Activated CD8-positive, alpha-beta memory T cell treated with anti-CD3 and anti-CD28 coated beads, Interleukin-2, amount 50 U/mL, for 24 hours (primary cell): Measurements from ENCODE around the gene GPR142.
"Not testable (repeated sequence)": the region's sequence is repeated elsewhere in the genome, so short reads cannot be mapped to it uniquely, and the experiment has no call there.

Experiments used
- DNase-seq: peaks from one replicate; pipeline ENCODE4 v3.0.0-alpha.2; 2020; ENCODE audit errors: extremely low read depth

Gene GPR142

DNA sequence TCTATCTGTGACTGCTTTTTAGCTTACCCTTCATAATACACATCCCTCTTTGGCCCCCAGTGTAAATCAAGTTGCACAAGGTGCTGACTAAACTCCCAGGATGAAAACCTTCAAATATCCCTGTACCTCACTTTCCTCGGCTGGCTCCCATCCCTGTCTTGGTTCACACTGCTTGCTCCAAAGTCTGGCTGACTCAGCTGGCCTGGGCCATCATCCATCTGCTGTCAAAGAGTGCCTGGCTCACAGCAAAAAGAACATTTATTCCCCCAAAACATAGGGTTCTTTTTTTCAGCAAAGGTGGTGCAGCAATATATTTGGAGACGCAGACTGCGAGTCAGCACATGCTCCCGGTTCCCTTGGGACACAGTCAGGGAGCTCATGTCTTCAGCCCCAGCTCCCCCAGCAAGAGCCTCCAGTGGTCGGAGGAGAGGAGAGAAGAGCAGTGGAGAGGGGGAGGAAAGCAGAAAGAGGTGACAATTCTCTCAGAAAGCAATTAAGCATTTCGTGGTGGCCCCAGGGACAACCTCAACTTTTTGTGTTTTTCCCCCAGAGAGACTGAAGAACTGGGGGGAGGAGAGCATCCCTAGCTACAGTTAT, 26.1 kb downstream of the GPR142 start:
- DNase-seq = no peak

DNA sequence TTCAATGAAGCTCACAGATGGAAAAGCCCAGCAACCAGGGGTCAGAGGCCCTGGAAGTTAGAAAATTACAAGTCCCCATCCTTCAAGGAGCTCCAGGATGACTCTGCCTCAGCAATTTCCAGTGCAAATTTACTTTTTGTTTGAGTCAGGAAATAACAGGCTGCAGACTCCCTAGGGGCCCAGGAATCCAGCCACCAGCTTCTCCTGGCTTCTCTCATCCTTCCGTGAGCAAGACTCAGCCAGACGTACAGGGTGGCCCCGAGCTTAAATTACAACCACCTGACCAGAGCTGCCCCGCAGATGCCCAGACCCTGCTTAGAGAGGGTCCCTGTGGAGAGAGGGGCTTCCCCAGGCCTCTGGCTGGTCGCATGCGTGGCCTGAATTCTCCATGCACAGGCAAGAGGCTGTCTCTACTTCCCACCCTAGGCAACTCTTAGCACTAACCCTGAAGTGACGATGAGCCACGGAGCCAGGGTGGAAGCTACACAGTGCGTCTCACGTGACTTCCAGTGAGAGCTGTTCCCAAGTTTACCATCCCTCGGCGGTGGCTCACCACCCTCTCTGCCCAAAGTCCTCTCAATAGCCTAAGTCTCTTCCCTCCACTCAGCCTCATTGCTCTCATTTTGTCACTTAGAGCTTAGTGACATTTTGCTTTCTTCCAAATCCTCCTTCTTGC, 27.1 kb downstream of the GPR142 start:
- no peak for DNase-seq

DNA sequence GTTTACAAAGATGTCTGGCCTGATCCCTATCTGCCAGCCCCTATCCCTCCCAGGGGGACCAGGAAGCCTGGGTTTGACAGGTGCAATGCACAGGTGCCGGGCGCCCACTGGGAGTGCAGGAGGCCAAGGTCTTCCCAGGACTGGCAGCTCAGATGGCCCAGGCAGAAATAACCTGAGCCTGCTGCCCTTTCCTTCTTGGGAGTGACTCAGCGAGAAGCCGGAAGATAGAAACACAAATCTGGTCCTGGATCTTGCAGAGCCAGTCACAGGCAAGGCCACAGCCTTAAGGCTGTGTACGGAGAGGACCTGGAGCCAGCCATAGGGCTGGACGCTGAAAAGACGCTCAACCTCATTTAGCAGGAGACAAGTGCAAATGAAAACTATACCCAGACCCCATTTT, 27.7 kb downstream of the GPR142 start:
- no peak for DNase-seq

DNA sequence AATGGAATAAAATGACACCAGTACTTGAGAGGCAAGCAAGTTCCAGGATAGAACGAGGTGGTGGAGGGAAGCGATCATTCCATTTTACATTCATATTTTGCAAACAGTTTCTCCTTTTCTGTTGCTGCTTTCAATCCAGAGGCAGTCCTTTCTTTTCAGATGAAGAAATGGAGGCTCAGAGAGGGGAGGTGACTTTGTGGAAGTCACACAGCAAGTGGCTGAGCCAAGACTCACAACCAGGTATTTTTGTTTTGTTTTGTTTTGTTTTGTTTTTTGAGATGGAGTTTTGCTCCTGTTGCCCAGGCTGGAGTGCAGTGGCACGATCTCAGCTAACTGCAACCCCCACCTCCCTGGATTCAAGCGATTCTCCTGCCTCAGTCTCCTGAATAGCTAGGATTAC, 29.3 kb downstream of the GPR142 start:
- no peak for DNase-seq

DNA sequence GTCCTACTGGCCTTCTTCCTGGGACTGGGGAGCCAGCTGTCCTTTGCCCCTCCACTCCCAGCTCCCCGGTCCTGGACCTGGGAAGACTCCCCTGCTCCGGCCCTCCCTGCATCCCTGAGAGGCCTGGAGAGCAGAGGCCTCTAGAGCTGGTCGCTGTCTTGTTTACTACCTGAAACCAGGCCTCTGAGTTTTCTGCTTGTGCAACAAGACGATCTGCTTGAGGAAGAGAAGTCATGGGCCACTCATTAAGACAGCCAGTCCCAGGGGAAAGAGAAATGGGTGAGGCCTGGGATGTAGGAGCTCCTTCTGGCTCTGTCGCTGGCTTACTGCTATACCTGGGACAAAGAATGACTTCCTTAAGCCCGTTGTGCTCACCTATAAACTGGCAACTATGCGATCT, 34.7 kb downstream of the GPR142 start:
- DNase-seq = no peak

DNA sequence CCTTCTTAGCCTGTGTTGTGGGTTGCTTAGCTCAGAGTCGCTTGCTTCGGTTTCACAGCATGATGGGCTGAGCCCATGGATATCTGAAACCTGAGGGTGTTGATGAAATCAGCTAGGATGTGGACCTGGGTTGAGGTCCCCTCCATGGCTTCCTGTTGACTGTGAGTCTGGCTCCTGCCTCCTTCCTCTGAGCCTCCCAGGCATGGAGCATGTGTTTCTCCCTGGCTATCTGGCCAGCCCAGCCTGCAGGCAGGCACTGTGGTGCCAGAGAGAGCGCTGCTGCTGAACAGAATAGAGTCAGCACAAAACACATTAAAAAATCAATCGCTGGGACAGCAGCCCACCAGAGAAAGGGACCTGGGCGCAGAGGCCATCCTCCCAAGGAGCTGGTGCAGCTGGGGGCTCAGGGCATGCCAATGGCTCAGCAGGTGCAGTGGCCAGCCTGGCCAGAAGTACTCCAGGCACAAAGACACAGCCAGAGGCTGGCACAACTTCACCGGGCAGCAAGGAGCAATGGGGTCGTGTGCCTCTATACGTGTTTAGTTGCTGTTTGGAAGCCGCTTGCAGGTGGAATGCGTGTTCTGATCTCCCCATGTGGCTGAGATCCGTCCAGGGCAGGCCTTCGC, 36.3 kb downstream of the GPR142 start:
- DNase-seq = no peak

DNA sequence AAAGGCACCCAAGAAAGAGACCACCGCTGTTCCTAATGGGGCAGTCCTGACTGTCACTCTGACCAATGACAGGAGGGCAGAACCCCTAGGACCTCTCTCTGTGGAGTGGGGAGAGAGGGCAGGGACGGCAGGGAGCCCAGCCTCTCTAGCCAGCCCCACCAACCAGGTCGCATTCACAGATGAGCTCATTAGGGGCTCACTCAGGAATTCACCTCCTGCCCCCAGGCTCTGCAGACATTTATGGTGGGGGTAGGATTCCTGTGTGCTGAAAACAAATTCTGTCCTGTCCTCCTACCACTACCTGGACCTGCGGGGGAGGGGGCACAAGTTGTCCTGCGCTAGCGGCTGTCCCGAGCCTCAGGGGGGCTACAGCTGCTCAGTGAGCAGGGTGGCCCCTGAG, 36.9 kb downstream of the GPR142 start:
- no peak for DNase-seq

DNA sequence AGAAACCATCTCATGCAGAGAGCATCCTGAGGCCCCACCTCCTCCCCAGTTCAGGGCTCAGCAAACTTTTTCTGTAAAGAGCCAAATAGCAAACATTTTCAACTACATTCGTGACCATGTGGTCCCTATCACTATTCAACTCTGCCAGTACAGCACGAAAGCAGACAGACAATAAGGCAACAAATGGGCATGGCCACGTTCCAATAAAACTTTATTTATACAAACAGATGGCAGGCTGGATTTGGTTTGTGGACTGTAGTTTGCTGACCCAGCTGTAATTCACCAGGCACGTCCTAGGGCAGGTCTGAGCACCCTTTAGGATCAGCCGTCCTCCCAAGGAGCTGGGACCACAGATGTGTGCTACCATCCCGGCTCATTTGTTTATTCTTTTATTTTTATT, 37.5 kb downstream of the GPR142 start:
- DNase-seq = no peak

DNA sequence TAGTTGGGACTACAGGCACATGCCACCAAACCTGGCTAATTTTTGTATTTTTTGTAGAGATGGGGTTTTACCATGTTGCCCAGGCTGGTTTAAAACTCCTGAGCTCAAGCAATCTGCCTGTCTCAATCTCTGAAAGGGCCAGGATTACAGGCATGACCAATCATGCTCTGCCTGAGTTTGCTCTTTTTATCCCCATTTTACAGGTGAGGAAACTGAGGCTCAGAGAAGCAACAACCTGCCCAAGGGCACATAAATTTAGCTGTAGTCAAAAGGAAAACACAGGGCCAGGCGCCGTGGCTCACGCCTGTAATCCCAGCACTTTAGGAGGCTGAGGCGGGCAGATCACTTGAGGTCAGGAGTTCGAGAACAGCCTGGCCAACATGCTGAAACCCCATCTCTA, 38.0 kb downstream of the GPR142 start:
- not testable (repeated sequence) for DNase-seq

DNA sequence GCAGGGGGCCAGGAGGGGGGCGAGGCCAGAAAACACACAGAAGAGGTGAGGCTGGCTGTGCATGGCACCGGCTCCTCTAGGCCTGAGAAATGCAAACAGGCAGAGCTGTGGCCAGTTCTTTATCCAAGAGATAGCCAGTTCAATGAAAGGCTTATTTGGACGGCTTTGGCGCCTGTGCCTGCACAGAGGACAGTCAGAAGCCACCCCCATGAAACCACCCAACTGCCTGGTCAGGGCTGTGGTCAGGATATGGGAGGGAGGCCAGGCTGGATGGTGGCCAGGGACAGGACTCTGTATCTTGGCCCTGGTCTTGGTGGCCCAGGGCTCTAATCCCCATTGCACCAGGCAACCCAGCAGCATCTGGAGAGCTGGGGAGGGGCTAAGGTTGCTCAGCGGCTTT, 40.1 kb downstream of the GPR142 start:
- DNase-seq = no peak

DNA sequence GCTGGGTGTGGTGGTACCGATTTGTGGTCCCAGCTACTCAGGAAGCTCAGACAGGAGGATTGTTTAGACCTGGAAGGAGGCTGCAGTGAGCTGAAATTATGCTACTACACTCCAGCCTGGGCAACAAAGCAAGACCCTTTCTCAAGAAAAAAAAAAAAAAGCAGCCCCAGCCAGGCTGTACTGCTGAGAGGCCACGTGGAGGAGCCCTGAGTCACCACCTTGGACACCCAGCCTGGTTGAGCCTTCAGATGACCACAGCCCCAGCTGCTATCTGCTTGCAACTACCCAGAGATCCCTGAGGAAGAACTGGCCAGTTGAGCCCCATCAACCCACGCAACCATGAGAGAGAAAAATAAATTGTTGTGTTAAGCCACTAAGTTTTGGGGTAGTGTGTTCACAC, 41.0 kb downstream of the GPR142 start:
- no peak for DNase-seq

DNA sequence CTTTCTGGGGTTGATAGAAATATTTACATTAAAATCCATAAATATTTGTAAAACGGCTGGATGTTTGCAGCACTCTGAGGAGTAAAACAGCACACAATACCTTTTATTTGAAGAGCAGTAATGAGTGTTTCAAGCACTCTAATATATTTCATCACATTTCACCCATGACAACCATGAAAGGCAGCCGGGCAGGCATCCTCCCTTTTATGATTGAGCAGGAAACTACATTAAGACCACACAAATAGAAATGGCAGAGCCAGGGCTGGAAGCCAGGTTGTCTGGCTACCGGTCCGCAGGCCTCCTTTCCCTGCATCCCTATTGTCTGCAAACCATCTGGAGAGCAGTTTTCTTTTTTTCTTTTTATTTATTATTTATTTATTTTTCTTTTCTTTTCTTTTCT, 41.5 kb downstream of the GPR142 start:
- DNase-seq = no peak

DNA sequence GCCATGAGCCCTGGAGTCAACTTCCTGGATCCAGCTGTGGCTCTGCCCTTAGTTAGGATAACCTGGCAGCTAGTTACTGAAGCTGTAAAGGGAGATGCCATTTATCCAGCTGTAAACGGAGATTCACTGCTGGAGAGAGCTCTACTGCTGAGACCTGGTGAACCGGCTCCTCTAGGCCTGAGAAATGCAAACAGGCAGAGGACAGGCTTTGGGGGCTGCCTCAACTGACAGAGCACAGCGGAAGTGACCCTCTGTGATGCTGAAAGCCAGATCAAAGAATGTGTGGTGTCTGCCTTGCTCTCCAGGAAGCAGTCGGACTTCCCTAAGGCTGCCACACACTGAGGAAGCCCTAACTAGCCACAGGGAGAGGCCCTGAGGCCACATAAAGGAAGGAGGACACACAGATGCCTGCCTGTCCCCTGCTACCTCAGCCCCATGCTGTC, 42.7 kb downstream of the GPR142 start:
- no peak for DNase-seq

DNA sequence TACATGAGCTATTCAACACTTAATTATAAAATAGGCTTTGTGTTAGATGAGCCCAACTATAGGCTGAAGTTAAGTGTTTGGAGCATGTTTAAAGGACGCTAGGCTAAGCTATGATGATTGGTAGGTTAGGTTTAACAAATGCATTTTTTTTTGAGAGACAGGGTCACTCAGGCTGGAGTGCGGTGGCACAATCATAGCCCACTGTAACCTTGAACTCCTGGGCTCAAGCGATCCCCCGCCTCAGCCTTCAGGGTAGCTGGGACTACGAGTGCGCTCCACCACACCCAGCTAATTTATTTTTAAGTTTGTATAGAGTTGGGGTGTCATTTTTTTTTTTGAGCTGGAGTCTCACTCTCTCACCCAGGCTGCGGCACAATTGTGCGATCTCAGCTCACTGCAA, 45.3 kb downstream of the GPR142 start:
- no peak for DNase-seq

DNA sequence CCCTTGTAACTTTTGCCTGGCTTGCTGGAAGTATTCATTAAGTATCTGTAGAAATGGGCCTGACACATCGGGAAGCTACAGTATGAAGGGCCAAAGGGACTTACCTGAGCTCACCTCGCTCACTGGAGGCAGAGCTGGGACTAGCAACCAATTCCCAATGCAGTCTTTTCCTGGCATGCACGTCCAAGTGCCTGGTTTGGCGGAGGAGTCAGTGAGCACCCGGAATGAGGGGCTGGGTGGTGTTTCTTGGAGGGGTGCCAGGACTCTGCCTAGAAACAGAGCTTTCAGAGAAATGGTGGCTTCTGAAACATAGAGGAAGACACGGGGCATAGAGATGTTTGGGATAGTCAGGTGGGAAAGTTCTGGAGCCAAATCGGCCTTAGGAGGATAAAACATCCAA, 46.2 kb downstream of the GPR142 start:
- DNase-seq = no peak

DNA sequence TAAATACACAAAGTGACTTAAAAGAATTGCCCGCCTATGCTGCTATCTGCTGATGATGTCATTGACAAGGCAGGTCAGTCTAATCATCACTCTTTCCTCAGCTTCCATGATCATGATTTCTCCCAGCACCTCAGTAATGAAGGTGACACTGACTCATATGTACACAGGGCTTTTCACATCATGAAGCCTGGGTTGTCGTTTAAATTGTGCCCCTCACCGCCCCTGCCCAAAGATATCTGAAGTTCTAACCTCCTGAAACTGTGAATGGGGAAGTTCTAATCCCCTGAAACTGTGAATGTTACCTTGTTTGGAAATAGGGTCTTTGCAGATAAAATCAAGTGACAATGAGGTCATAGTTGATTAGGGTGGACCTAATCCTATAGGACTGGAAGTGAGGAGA, 47.2 kb downstream of the GPR142 start:
- DNase-seq = no peak

DNA sequence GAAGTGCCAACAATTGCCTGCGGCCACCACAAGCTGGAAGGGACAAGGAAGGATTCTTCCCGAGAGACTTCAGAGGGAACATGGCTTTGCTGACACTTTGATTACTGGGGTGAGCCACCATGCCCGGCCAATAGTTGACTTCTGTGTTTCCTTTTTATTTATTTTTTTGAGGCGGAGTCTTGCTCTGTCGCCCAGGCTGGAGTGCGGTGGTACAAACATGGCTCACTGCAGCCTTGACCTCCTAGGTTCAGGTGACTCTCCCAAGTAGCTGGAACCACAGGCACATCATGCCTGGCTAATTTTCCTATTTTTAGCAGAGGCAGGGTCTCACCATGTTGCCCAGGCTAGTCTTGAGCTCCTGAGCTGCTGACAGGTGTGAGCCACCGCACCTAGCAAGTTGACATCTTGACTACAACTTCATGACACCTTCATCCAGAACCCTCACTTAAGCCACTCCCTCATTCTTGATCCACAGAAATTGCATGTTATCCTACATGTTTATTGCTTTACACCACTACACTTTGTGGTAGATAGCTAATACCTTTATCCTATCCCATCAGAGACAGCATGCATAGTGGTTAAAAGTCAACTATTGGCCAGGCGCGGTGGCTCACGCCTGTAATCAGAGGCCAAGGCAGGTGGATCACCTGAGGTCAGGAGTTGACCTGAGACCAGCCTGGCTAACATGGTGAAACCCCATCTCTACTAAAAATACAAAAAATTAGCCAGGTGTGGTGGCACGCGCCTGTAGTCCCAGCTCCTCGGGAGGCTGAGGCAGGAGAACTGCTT, 48.5 kb downstream of the GPR142 start:
- no peak for DNase-seq

DNA sequence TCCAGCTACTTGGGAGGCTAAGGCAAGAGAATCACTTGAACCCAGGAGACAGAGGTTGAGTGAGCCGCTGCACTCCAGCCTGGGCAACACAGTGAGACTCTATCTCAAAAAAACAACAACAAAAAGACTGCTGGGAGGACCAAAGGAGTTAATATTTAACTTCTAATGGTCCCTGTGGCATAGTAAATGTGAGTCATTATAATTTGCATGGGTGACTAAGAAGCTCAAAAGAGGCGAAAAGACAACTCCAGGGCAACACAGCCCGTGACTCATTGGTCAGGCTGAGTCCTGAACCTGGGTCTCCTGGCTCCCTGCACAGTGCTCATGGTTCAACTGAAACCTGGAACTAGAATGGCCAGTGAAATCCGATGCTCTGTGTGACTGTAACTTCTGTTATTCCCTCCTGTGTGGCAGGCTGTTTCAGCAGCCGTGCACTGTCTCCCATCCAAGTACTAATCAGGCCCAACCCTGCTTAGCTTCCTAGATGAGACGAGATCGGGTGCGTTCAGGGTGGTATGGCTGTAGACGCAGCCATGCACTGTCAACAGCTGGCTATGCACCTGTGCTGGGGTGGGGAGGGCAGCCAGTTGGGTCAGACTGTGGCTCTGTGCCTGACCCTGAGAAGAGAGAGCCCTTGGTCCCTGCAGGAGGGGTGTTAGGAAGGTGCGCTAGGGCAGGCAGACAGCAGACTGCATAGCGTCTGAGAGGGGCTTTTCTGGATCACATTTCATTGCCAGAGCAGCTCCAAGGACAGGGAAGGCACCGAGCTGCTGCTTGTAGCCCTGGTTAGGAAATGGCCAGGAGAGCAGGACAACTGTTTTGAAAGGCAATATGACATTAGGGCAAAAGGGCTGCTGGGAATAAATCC, 50.1 kb downstream of the GPR142 start:
- no peak for DNase-seq

DNA sequence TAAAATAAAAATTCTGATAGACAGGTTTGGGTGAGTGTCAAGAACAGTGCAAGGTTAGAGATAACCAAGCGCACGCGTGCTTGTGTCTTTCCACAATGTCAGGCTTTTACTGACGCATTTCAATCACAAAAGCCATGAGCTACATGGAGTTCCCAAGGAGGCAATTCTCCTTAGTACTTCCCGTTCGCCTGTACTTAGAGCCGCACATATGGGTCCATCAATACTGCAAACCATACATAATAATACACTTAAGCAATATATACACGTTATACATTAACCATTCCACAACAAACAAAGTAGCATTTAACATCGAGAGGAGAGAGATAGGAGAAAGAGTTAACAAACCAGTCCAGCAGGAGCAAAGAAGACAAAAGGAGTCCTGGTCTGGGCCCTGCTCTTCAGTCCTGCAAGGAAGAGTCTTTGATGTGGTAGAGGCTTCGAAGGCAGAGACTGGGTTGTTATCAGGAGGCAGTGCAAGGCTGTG, 52.7 kb downstream of the GPR142 start:
- no peak for DNase-seq
